T-helper 1 cell treated with Interleukin-12 subunit alpha and Interleukin-12 subunit beta and Interleukin-4 antibody, amounts not matched to agents 30 ng/mL and 1 ng/mL, for 36 hours (primary cell): ENCODE data around the gene COPS2. TPM values are rescaled to one million over a fixed set of nuclear protein-coding genes. Genes with fewer than 3 reads are reported as not detected.

ENCODE experiments used
- intact Hi-C: fragments of 100-400 bp; cut with micrococcal nuclease; formaldehyde crosslinking; loops from one replicate; pipeline ENCODE4 v1.15.1; 2024
- total RNA-seq: library from RNA; stranded (reverse); gene quantifications from 2 replicates; pipeline ENCODE4 v1.2.3, GENCODE V29; 2022

The COPS2 gene
- total RNA-seq, 1 donor from 2014 or later: 65.9 TPM

DNA sequence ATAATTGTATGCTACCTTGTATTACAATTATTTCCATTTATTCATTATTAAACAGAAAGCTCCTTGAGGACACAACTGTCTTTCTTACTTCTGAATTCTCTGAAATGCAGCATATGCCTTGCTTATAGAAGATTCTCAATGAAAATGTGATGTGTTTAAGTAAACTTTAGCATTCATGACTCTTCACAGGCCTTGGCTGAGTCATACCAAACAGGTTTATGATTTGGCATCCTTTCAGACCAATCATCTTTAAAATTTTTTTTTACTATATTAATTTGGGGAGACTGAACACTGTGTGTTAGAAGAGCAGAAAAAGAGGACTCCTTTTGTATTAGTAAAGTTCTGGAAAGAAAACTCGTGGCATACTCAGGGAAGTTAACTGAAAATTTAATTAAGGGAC, 8.3 kb upstream of the COPS2 start:
- intact Hi-C loops: no loop called here

DNA sequence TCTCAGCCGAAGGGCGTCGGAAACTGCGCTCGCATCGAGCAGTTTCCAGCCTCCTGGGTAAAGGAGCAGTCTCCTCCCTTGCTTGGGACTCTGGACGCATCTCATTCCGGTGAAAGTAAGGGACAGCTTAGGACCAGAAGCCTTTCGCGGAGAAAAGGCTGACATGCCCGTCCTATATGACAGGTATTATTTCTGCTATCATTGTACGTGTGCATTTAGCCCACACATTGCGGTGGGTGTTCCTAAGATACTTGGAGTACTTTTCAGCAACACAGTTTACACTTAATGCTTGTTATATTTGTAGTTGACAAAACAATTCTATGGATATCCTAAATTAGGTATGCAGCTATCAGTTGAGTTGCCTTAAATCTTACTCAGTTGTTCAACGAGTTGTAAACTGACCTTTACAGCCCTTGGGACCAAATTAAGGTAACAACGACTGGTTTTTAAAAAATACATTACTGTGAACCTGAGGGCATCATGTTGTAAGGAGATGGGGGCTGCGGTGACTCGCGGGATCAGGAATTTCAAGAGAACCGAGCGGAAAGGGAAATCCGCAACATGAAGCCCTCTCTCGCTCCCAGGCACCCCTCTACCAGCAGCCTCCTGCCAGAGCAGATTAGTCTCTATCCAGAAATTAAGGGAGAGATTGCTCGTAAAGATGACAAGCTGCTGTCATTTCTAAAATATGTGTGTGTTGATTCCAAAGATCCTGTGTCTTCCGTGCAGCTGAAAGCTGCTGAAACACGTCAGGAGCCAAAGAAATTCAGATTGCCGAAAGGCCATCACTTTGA, 632 bp upstream of the COPS2 start:
- intact Hi-C loops: loop anchor here (1.0 to 10.0 kb wide), 17 partner anchors 14 to 1751 kb away; partner anchors contain the start of genes CEP152, DUT, EID1 and FAM227B

DNA sequence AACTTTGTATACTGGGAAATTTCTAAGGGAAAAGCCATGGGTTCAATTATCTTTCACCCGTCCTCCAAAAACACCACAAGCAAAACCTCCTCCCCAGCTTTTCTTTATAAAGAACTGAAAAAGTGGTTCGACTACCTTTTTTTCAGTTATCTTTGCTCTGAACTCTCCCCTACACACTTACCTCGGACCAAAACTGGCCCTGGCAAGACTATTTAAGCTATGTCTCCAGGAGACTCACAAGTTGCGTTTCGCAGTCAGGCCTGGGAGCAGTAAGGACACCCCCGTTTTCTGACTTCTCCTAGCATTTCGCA, 645 bp downstream of the COPS2 start:
- intact Hi-C loops: loop anchor here (1.0 to 10.0 kb wide), 18 partner anchors 16 to 1753 kb away; partner anchors contain the start of genes CEP152, DUT, EID1 and FAM227B

DNA sequence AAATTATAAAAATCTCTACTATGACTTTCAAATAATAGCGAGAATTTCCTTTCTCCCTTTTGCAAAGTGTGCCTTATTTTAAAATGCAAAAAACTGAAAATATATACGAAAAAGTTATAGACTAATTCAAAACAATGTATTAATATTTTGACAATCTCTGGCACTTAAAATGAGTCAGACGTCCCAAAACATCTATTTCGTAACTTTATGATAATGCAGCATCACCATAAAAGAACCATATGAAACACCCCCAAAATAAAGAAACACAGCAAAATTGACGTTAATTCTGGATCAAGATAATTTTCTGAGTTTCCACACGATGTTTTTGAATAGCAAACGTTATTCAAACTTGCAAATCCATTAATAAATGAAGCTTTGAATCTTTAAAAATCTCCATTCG, 1.0 kb downstream of the COPS2 start:
- intact Hi-C loops: loop anchor here (2.0 to 10.0 kb wide), 6 partner anchors 292 to 1270 kb away; partner anchors contain the start of genes DUT, MYEF2 and USP8

DNA sequence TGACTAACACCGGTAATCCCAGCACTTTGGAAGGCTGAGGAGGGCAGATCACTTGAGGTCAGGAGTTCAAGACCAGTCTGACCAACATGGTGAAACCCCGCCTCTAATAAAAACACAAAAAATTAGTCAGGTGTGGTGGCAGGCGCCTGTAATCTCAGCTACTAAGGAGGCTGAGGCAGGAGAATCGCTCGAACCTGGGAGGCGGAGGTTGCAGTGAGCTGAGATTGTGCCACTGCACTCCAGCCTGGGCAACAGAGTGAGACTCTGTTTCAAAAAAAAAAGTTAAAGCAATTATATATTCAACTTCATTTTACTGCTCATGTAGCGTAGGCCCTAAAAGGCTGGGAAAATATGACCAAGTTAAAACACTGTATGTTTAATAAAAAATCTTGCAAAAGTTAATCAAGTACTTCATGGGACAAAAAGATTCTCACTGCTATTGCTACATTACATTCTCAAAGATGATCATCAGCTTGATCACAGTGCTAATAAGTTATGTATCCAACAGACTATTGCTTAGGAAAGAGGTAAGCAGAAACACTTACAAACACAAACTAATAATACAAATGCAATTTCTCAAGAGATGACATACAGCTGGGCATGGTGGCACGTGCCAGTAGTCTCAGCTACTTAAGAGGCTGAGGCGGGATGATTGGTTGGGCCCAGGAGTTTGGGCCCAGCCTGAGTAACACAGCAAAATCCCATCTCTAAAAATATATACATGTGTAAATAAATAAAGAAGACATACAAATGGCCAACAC, 2.7 kb downstream of the COPS2 start:
- intact Hi-C loops: loop anchor here (5.0 to 10.0 kb wide), 2 partner anchors 912 to 975 kb away; partner anchors contain the start of gene MYEF2

DNA sequence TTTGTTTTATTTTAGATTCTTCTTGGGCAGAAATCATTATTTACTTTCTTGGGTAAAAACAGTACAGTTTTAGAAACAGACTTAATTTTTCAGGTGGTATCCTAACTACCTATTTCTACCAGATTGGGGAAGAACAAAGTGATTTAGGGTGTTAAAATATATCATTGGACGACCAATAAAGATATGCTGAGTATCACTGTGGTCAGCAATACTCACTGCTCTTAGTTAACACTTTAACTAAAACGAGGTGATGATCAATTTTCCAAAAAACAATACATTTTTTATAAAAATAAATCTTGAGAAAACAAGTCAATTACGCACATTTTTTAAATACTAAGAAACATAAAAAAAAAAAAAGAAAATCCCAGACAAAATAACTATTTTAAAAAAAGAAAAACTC, 3.6 kb downstream of the COPS2 start:
- intact Hi-C loops: loop anchor here (5.0 to 10.0 kb wide), 2 partner anchors 913 to 975 kb away; partner anchors contain the start of gene MYEF2

DNA sequence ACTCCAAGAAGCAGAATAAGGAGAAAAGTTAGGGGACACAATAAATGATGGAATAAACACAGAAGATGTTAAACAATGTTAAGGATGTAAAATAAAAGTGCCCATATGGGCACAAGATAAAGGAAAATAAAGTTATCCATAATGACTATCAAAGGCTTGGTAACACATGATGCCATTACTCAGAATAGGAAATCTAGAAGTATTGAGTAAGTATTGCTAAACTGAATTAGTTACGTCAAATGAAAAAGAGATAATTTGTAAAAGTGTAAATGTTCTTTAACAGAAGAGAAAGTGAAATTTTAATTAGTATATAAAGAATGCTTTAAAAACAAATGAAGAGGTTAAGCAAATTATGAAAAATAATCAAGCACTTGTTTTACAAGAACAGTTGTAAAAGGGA, 6.7 kb downstream of the COPS2 start:
- intact Hi-C loops: no loop called here

DNA sequence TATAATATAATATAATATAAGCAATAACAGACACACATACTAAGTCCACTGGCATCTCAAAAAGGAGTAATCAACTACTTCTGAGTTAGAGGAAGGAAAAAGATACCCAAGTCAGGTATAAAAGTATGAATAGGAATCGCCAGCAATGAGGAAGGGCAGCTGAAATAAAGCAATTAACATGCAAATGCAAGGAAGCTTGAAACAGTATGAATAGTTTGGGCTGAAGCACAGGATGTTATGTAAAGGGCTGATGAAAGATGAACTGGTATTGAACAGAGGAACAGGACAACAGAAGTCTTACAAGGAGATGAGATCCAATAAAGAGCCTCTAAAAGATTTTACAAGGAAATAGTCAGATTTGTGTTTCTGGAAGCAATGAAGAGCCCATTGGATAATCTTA, 7.1 kb downstream of the COPS2 start:
- intact Hi-C loops: no loop called here

DNA sequence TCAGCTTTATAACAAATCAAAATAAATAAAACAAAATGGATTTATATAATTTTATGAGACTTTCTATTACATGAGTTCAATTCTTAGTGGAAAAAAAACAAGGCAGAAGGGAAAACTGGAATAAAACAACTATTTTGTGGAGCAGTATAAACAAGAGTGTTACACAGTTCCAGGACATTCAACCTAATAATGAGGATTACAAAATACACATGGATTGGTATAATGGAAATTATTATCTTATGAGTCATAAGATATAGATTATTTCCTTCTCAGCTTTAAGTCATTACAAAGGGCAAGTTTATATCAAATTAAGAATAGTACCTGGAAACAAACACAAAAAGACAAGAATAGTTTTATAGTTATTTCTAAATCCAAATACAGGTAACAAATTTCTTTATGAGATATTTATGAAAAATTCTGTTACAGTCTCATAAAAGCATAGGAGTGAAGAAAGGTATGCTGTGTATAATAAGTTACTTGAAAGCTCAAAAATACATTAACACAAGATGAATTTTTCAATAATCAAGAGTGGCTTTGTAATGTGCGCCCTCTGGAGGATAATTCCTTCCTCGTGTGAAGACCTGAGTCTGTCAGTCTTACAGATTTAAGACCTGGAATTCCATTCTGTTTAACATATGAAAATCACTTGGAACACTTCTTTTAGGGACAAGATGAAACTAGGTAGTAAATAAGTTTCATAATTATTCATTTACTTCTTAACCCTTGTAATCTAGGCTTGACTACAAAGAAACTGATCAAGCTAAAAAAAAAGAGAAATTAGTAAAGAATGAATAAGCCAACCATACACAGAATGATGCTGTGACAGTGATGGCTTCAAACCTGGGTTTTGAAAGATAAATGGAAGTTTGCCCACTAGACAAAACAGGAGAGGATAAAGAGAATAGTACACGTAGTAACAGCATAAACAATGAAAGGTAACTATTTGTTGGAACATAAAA, 9.5 kb downstream of the COPS2 start:
- intact Hi-C loops: loop anchor here (1.0 kb wide), 1 partner anchor 285 kb away; no protein-coding TSS in a partner anchor

DNA sequence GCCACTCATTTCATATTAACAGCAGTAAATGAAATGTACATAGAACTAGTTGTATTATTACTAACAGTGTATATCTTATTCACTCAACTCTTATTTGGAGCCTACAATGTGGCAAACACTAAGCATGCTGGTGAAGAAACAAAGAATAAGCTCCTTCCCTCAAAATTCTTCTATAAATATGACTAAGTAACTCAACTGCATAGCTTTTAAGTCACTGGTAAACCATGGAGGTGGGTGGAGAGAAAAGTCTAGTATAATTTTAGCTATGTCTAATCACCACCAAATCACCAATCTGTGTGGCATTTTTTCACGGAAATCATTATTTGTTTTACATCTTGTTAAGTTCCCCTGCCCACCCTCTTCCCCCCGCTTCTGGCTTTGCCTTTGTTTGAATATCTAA, 17.5 kb downstream of the COPS2 start:
- intact Hi-C loops: no loop called here

DNA sequence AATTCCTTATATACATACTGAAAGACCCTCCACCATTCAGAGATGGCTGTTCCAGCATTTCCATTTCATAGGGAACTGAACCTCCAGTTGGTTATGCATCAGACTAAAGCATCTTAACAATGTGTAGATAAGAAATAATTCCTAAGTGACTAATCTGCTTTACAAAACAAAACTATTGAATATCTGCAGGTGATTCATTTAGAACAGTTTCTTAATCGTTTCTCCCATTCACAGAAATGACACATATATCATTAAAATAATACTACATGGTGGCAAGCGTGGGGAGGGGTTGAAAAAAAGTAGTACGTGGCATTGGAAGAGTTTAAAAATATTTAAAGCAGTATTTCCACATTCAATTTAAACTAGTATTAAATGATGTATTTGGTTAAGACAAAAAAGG, 19.5 kb downstream of the COPS2 start:
- intact Hi-C loops: no loop called here

DNA sequence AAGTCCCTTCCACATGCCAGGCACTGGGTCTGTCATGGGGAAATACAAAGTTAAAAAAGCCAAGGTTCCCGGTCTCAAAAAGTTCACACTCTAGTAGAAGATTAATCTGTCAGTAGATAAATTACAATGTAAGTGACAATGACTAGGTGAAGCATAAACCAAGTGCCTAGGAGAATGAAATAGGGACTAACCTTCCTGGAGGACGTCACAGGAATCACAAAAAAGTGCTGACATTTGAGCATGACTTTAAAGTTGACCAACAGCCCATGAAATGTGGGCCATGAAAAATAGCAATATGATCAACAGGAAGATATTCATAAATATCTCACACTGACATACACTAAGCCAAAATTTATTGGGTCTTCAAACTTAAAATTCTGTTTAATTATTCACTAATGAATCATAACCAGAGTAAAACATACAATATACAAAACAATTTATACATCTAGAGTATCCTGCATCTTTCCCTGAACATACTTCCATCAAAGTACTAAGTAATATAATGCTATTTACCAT, 20.0 kb downstream of the COPS2 start:
- intact Hi-C loops: no loop called here

DNA sequence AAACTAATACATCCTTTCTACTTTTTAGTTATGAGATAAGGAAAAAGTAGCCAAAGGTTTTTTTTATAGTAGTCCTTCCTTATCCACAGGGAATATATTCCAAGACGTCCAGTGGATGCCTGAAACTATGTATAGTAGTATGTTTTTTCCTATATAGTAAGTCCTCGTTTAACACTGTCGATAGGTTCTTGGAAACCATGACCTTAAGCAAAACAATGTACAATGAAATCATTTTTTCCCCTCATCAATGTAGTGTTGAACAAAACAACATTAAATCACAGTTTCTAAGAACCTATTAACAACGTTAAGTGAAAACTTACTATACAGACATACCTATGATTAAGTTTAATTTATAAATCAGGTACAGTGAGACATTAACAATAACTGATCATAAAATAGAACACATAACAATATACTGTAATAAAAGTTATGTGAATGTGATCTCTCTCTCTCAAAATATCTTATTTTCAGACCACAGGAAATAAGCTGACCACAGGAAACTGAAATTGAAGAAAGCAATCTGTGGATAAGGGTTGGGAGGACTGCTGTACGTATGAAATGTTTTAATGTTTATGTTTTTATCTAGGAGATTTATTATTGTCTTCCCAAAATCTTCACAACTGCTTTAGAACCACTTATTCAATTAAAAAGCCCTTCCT, 20.6 kb downstream of the COPS2 start:
- intact Hi-C loops: no loop called here

DNA sequence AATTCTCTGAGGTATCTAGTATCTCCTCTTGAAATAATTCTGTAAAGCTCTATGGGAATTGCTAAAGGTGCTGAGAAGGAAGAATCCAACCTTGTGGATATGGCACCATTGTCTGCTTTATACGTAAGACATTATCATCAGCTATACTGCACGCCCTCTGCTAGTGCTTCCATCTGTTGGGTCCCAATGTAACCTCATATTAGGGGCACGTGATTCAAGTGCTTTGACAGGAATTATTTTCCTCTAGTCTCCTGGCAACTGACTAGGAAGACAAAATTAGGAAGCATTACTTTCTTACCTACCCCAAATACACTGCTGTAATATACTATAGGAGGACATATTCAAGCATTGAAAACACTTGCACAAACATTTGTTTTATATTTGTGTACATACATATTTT, 24.0 kb downstream of the COPS2 start:
- intact Hi-C loops: no loop called here

DNA sequence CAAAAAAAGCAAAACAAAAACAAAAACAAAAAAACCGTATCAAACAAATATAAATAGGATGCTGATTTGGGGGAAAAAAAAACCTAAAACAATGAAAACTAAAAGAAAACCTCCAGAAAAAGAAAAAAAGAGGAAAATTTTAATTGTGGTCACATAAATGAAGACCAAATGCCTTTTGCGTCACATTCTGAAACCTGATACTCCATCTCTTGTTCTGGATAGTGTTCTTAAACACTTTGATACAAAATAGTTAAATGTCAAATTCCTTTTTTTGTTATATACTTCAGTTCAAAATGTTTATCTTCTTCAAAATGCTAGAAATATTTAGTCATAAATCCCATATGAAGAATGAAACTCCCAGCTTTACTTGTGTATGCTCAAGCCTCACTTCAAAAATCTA, 31.0 kb downstream of the COPS2 start:
- intact Hi-C loops: no loop called here

DNA sequence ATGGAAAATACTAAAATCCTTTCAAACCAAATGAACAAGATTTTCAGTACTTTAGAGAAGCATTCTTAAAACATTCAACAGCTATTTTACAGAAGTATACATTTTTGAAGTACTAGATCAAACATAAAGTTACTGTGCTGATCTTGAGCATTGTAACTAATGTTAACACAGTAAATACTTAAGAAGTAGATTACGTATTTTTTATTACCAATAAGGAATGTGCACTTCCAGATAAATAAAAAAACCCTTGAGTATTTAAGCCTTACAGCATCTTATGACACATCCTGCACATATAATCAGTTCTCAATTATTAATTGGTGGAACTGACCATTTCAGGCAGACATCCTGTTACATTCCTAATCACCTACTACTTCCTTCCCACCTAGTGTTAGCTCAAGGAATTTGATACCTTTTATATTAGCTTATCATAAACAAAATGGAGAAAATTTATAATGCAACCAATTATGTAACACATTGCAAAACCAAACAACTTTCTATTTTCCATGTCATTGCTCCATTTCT, 32.8 kb downstream of the COPS2 start:
- intact Hi-C loops: no loop called here

DNA sequence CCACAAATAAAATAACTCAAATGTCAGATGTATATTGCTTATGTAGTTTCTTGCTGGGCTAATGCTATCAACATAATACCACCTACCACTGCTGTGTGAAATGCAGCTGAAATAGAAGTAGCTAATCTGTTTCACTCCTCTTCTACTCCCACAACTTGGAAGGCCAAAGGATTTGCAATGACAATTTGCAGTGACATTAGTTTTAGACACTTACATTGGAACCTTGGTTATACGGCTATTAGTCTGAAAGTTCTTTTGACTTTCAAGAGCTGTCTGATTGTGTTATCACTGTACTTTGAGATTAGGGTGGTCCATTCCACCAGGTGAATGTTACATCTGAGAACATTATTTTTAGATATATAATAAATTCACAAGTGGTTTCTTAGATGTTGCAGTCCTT, 33.5 kb downstream of the COPS2 start:
- intact Hi-C loops: no loop called here

DNA sequence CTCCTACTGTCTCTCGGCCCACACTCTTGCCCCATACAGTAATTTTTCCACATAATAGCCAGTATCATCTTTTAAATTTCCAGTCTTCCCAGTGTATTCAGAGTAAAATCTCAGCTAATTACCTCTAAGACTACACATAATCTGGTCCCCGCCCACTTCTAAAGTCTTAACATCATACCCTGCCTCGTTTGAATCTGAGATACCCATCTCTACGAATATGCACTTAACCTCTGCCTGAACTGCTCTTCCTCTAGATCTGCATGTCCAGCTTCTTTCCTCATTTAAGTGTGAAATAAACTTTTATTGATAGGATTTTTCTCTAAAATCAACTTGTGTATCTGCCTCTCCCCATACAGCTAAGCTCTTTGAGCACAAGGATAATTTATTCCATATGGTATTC, 34.6 kb downstream of the COPS2 start:
- intact Hi-C loops: no loop called here

DNA sequence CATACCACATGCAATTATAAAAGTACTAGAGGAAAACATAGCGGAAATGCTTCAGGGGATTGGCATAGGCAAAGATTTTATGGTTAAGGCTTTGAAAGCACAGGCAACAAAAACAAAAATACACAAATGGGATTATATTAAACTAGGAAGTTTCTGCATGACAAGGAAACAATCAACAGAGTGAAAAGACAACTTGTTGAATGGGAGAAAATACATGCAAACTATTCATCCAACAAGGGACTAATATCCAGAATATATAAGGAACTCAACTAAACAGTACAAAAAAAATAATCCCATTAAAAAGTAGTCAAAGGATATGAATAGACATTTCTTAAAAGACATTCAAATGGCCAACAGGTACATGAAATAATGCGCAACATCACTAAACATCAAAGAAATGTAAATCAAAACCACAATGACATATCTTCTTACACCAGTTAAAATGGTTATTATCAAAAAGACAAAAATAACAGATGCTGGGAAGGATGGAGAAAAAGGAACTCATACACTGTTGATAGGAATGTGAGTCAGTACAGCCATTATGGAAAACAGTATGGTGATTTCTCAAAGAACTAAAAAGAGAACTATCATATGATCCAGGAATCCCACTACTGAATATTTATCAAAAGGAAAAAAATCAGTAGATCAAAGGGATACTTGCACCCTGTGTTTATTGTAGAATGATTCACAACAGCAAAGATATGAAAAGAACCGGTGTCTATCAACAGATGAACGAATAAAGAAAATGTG, 39.1 kb downstream of the COPS2 start:
- intact Hi-C loops: no loop called here

DNA sequence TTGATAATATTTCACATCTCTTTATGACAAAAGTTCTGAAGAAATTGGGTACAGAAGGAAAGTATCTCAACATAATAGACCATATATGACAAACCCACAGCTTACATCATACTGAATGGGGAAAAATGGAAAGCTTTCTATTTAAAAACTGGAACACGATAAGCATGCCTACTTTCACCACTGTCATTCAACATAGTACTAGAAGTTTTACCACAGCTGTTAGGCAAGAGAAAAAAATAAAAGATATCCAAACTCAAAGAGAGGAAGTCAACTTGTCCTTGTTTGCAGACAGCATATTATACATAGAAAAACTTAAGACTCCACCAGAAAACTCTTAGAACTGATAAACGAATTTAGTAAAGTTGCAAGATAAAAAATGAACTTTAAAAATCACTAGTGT, 40.3 kb downstream of the COPS2 start:
- intact Hi-C loops: no loop called here
